GM12875 (cell line): ENCODE results near the gene C3orf38.

Source experiments
- H3K4me3 ChIP-seq: one replicate; pipeline ENCODE4 v1.5.1; 2011; ENCODE audit warnings: low read depth, low read length, control low read depth
- CTCF ChIP-seq: IDR thresholded peaks from 2 replicates; pipeline ENCODE4 v1.5.1; 2011; ENCODE audit warnings: low read depth, mild to moderate bottlenecking, control low read depth, inconsistent platforms, low read length, moderate library complexity, borderline replicate concordance; ENCODE audit not compliant: insufficient read depth

Gene C3orf38

DNA sequence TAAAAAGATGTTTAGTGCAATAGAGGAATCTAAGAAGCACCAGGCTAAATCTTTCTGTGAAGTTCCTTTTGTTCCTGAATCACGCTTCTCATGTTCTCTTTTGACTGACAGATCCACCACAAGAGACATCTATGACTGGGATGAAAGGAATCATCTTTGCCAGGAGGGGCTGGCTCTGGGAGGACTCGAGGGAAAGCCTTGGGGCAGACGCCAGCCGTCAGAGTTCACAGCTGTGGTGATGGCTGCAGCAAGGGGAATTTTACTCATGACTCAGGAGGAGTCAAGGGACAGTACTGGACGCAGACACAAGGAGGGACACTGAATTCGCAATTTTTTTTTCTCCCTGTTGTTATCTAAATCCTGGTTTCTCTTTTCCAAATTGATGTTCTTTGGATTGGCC, 38.7 kb downstream of the C3orf38 start:
- no peak for TF ChIP-seq CTCF
- no peak overlapping the region for H3K4me3 ChIP-seq

GRCh38 chr3:88189361-88189810, 39.6 kb downstream of the C3orf38 start:
- no peak for TF ChIP-seq CTCF
- H3K4me3 ChIP-seq = no peak overlapping the region

DNA sequence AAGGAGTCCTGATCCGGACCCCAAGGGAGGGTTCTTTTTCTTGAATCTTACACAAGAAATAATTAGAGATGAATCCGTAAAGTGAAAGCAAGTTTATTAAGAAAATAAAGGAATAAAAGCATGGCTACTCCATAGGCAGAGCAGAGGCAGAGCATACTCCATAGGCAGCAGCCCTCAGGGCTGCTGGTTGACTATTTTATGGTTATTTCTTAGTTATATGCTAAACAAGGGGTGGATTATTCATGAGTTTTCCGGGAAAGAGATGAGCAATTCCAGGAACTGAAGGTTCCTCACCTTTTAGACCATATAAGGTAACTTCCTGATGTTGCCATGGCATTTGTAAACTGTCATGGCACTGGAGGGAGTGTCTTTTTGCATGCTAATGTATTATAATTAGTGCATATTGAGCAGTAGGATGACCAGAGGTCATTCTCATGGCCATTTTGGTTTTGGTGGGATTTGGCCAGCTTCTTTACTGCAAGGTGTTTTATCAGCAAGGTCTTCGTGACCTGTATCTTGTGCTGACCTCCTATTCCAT, 42.2 kb downstream of the C3orf38 start:
- TF ChIP-seq CTCF = no peak
- no peak overlapping the region for H3K4me3 ChIP-seq

DNA sequence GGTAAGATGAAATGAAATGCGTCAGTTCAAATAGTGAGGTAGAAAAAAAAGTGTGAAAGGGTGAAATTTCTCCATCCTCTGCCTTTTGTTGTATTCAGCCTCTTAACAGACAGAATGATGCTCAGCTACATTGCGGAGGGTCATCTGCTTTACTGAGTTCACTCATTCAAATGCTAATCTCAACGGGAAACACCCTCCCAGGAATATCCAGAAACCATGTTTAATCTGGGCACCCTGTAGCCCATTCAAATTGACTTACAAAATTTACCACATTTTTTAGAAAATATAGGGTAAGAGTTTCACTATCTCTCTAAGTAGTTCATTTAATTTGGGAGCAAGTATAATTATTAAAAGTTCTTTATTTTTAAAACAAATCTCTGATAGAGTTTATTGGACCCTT, 42.9 kb downstream of the C3orf38 start:
- TF ChIP-seq CTCF = no peak
- H3K4me3 ChIP-seq = no peak overlapping the region

- no peak for TF ChIP-seq CTCF
- no peak overlapping the region for H3K4me3 ChIP-seq
Measured at GRCh38 chr3:88195951-88196434, 46.2 kb downstream of the C3orf38 start.

GRCh38 chr3:88198121-88198520, 48.4 kb downstream of the C3orf38 start:
- TF ChIP-seq CTCF = no peak
- no peak overlapping the region for H3K4me3 ChIP-seq

DNA sequence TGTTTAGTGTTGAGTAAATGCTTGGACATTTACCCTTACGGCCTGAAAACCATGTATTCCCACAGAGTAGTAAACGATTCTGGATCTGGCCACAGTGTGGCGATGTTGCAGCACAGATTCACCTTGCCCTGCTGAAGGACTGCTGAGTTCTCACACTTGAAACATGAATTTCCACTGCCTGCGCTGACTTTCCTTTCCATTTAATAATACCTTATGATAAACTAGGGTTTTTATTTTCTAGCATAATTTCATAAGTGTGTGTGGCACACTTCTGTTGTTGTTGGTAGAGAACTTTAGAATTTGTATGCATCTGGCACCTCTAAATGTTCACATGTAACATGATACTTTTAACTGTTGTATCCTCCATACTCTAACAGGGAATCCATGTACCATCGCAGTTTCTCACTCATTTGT, 53.9 kb downstream of the C3orf38 start:
- no peak overlapping the region for H3K4me3 ChIP-seq
- peak; percentile 79 for TF ChIP-seq CTCF
